ENCODE results near the gene STAB2.
"Not testable (repeated sequence)": the region's sequence is repeated elsewhere in the genome, so short reads cannot be mapped to it uniquely, and the experiment has no call there.

STAB2 gene

DNA sequence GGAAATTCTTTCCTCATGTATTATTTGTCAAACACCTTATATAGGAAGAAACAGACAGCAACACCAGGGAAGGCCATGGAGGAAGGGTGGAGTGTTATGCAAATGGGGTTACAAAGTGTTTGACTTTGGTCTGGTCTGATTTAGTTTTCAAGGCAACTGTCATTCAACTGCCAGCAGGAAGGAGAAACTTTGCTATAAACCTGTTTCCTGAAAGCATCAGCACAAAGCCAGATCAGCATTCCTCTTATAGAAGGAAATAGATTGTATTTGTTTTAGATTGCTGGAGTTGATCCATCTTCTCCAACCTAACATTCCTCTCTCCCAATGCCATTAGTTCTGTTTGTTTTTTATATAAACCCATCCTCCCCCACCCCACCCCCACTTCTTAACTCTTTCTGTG lies 65.7 kb downstream of the STAB2 start:
- Histone ChIP-seq H3K79me2 (ENCODE audit: insufficient read depth, low read length) (no peaks in the 10 kb centered on the region), H3K27ac (ENCODE audit: low read depth, low read length) (no peak overlapping the region), H3F3A (ENCODE audit: insufficient read depth) (no peaks in the 10 kb centered on the region), H3K36me3 (ENCODE audit: low read length) (no peaks in the 10 kb centered on the region), H3K9me3 (ENCODE audit: insufficient read depth, low read length) (no peaks in the 10 kb centered on the region), H2AFZ (ENCODE audit: low read depth, low read length, severe bottlenecking) (no peak overlapping the region), H4K20me1 (ENCODE audit: low read depth, low read length) (no peaks in the 10 kb centered on the region), H3K27me3 (ENCODE audit: low read length) (no peaks in the 10 kb centered on the region), H3K9ac (ENCODE audit: low read length) (no peak overlapping the region), H3K9me2 (replicated peaks; ENCODE audit: insufficient read depth, low read length) (no peaks in the 10 kb centered on the region), H3K4me2 (ENCODE audit: low read depth, low read length, poor library complexity, severe bottlenecking) (no peak overlapping the region), H3K4me3 (ENCODE audit: insufficient read depth, low read length, poor library complexity, severe bottlenecking) (no peak overlapping the region)
- TF ChIP-seq, protein P1, sequence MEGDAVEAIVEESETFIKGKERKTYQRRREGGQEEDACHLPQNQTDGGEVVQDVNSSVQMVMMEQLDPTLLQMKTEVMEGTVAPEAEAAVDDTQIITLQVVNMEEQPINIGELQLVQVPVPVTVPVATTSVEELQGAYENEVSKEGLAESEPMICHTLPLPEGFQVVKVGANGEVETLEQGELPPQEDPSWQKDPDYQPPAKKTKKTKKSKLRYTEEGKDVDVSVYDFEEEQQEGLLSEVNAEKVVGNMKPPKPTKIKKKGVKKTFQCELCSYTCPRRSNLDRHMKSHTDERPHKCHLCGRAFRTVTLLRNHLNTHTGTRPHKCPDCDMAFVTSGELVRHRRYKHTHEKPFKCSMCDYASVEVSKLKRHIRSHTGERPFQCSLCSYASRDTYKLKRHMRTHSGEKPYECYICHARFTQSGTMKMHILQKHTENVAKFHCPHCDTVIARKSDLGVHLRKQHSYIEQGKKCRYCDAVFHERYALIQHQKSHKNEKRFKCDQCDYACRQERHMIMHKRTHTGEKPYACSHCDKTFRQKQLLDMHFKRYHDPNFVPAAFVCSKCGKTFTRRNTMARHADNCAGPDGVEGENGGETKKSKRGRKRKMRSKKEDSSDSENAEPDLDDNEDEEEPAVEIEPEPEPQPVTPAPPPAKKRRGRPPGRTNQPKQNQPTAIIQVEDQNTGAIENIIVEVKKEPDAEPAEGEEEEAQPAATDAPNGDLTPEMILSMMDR (IDR thresholded peaks at IDR 0.05; ENCODE audit: insufficient read depth, low read length, poor library complexity, severe bottlenecking) = no peak
- TF ChIP-seq EZH2phosphoT487 (conservative IDR thresholded peaks at IDR 0.05; ENCODE audit: low read length) = no peak

DNA sequence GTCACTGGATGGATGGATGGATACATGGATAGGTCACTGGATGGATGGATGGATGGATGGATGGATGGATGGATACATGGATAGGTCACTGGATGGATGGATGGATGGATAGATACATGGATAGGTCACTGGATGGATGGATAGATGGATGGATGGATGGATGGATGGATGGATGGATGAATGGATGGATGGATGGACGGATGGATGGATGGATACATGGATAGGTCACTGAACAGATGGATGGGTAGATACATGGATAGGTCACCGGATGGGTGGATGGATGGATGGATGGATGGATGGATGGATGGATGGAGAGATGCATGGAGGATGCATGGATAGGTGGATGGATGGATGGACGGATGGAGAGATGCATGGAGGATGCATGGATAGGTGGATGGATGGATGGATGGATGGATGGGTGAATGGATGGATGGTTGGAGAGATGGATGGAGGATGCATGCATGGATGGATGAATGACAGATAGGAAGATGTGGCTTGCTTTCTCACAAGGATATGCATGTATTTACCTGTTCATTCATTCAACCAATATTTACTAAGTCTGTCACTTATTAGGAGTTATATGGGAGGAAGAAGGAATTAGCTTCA lies 66.6 kb downstream of the STAB2 start:
- H3K9ac ChIP-seq (ENCODE audit: low read length); H2AFZ ChIP-seq (ENCODE audit: low read depth, low read length, severe bottlenecking); H3K9me3 ChIP-seq (ENCODE audit: insufficient read depth, low read length); H3K27me3 ChIP-seq (ENCODE audit: low read length); H3K9me2 ChIP-seq (replicated peaks; ENCODE audit: insufficient read depth, low read length); H4K20me1 ChIP-seq (ENCODE audit: low read depth, low read length); H3K27ac ChIP-seq (ENCODE audit: low read depth, low read length); H3F3A ChIP-seq (ENCODE audit: insufficient read depth); H3K79me2 ChIP-seq (ENCODE audit: insufficient read depth, low read length); H3K4me2 ChIP-seq (ENCODE audit: low read depth, low read length, poor library complexity, severe bottlenecking); H3K36me3 ChIP-seq (ENCODE audit: low read length); H3K4me3 ChIP-seq (ENCODE audit: insufficient read depth, low read length, poor library complexity, severe bottlenecking): not testable (repeated sequence)

DNA sequence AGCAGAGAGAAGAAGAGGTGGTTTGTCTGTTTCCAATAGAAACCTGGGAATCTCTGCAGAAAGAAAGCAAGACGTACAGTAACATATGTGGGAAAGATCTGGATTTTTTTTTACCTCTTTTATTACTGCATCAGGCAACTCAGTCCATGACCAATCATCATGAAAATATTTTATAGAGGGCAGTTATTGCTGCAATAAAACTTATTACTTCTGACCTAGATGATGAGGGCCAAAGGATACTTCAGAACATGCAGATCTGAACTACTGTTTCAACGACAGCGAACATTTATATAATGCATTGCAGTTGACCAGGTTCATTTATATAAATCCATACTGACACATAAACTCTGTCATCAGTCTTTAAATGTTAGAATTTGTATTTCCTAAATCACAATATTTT lies 67.7 kb downstream of the STAB2 start:
- no peak overlapping the region for H3K27ac ChIP-seq (ENCODE audit: low read depth, low read length)
- H3F3A ChIP-seq (ENCODE audit: insufficient read depth) = no peaks in the 10 kb centered on the region
- no peak overlapping the region for H2AFZ ChIP-seq (ENCODE audit: low read depth, low read length, severe bottlenecking)
- H3K27me3 ChIP-seq (ENCODE audit: low read length) = no peaks in the 10 kb centered on the region
- H3K79me2 ChIP-seq (ENCODE audit: insufficient read depth, low read length) = no peaks in the 10 kb centered on the region
- H3K36me3 ChIP-seq (ENCODE audit: low read length) = no peaks in the 10 kb centered on the region
- no peaks in the 10 kb centered on the region for H3K9me2 ChIP-seq (replicated peaks; ENCODE audit: insufficient read depth, low read length)
- H3K4me3 ChIP-seq (ENCODE audit: insufficient read depth, low read length, poor library complexity, severe bottlenecking) = no peak overlapping the region
- H3K9me3 ChIP-seq (ENCODE audit: insufficient read depth, low read length) = no peaks in the 10 kb centered on the region
- no peaks in the 10 kb centered on the region for H4K20me1 ChIP-seq (ENCODE audit: low read depth, low read length)
- no peak overlapping the region for H3K9ac ChIP-seq (ENCODE audit: low read length)
- TF ChIP-seq EZH2phosphoT487 (conservative IDR thresholded peaks at IDR 0.05; ENCODE audit: low read length) = no peak
- TF ChIP-seq, protein P1 (IDR thresholded peaks at IDR 0.05; ENCODE audit: insufficient read depth, low read length, poor library complexity, severe bottlenecking) = no peak
- no peak overlapping the region for H3K4me2 ChIP-seq (ENCODE audit: low read depth, low read length, poor library complexity, severe bottlenecking)

DNA sequence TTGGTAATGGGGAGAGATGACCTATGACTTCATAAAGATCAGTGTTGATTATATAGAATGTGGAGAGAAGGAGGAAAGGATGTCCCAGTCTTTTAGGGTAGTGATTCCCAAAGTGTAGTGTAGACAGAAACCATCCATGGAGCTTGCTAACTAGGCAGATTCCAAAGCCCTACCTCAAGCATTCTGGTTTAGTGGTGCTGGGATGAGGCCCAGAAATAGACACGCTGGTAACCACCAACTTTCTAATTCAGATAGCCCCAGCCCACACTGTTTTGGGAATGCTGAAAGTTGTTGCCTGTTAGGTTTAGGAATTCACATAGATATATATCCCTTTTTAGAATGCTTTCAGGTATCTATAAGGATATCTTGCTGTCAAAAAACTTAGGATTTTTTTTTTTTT lies 69.2 kb downstream of the STAB2 start:
- Histone ChIP-seq H2AFZ (ENCODE audit: low read depth, low read length, severe bottlenecking) (no peak overlapping the region), H3K79me2 (ENCODE audit: insufficient read depth, low read length) (no peaks in the 10 kb centered on the region), H3K9me2 (replicated peaks; ENCODE audit: insufficient read depth, low read length) (no peaks in the 10 kb centered on the region), H3F3A (ENCODE audit: insufficient read depth) (no peaks in the 10 kb centered on the region), H3K36me3 (ENCODE audit: low read length) (no peaks in the 10 kb centered on the region), H3K27me3 (ENCODE audit: low read length) (no peaks in the 10 kb centered on the region), H4K20me1 (ENCODE audit: low read depth, low read length) (no peaks in the 10 kb centered on the region), H3K27ac (ENCODE audit: low read depth, low read length) (no peak overlapping the region), H3K9ac (ENCODE audit: low read length) (no peak overlapping the region), H3K4me3 (ENCODE audit: insufficient read depth, low read length, poor library complexity, severe bottlenecking) (no peak overlapping the region), H3K4me2 (ENCODE audit: low read depth, low read length, poor library complexity, severe bottlenecking) (no peak overlapping the region), H3K9me3 (ENCODE audit: insufficient read depth, low read length) (no peaks in the 10 kb centered on the region)
- TF ChIP-seq, protein P1 (IDR thresholded peaks at IDR 0.05; ENCODE audit: insufficient read depth, low read length, poor library complexity, severe bottlenecking) = no peak
- no peak for TF ChIP-seq EZH2phosphoT487 (conservative IDR thresholded peaks at IDR 0.05; ENCODE audit: low read length)

Measured in SU-DHL-6 (cell line).